DND-41 (cell line): Measurements from ENCODE around the gene CHMP4B.

ENCODE experiments used
- ATAC-seq: fragments of 200-7000 bp; cut with Tn5 transposase; 3 replicates; pipeline ENCODE4 v1.9.1; 2021; ENCODE audit warnings: low read depth; ENCODE audit not compliant: insufficient read depth
- DNase-seq: peaks from one replicate; pipeline ENCODE4 v3.0.0-alpha.2; 2020
- H2AFZ ChIP-seq: 2 replicates; pipeline ENCODE4 v1.6.0; 2012; ENCODE audit warnings: low read depth, low read length
- H3K27ac ChIP-seq: 2 replicates; pipeline ENCODE4 v1.5.1; 2012; ENCODE audit warnings: low read length, inconsistent platforms
- H3K27me3 ChIP-seq: fragments of 200-600 bp; sonication (generic); 2 replicates; pipeline ENCODE4 v1.6.0; 2012; ENCODE audit warnings: low read length, mild to moderate bottlenecking, inconsistent platforms; ENCODE audit not compliant: insufficient read depth, poor library complexity
- H3K36me3 ChIP-seq: 2 replicates; pipeline ENCODE4 v1.5.1; 2012; ENCODE audit warnings: low read length, inconsistent platforms; ENCODE audit not compliant: insufficient read depth
- H3K4me1 ChIP-seq: 2 replicates; pipeline ENCODE4 v1.5.1; 2012; ENCODE audit warnings: mild to moderate bottlenecking, low read length; ENCODE audit not compliant: insufficient read depth
- H3K4me2 ChIP-seq: 2 replicates; pipeline ENCODE4 v1.6.0; 2012; ENCODE audit warnings: mild to moderate bottlenecking, moderate library complexity, low read length, inconsistent platforms; ENCODE audit not compliant: insufficient read depth
- H3K4me3 ChIP-seq, 2 experiments: fragments of 200-600 bp in 1 of 2; shearing (Covaris generic) in 1 of 2; 2 replicates each; pipeline ENCODE4 v1.5.1; 2012 to 2016; ENCODE audit warnings: inconsistent platforms in 2 of 2, low read length in 2 of 2, mild to moderate bottlenecking in 2 of 2, low read depth in 1 of 2, moderate library complexity in 1 of 2
- H3K79me2 ChIP-seq: 2 replicates; pipeline ENCODE4 v1.6.0; 2012; ENCODE audit warnings: low read length, inconsistent platforms; ENCODE audit not compliant: insufficient read depth
- H3K9ac ChIP-seq: 2 replicates; pipeline ENCODE4 v1.6.0; 2012; ENCODE audit warnings: low read depth, mild to moderate bottlenecking, inconsistent platforms, low read length, moderate library complexity
- H3K9me3 ChIP-seq: 2 replicates; pipeline ENCODE4 v1.5.1; 2012; ENCODE audit warnings: low read length, moderate library complexity, mild to moderate bottlenecking, inconsistent platforms; ENCODE audit not compliant: insufficient read depth, severe bottlenecking
- H4K20me1 ChIP-seq: 2 replicates; pipeline ENCODE4 v1.6.0; 2012; ENCODE audit warnings: low read length; ENCODE audit not compliant: insufficient read depth
- EZH2 ChIP-seq: IDR thresholded peaks from 3 replicates; pipeline ENCODE4 v1.6.1; 2012; ENCODE audit warnings: borderline replicate concordance, low read depth, mild to moderate bottlenecking, moderate library complexity, low read length, inconsistent platforms; ENCODE audit not compliant: severe bottlenecking
- TF ChIP-seq, protein P1 (sequence below): IDR thresholded peaks from 2 replicates; pipeline ENCODE4 v1.5.1; 2012; ENCODE audit warnings: borderline replicate concordance, low read length, moderate library complexity, mild to moderate bottlenecking; ENCODE audit not compliant: poor library complexity, severe bottlenecking; ENCODE audit errors: extremely low read depth

The CHMP4B gene

DNA sequence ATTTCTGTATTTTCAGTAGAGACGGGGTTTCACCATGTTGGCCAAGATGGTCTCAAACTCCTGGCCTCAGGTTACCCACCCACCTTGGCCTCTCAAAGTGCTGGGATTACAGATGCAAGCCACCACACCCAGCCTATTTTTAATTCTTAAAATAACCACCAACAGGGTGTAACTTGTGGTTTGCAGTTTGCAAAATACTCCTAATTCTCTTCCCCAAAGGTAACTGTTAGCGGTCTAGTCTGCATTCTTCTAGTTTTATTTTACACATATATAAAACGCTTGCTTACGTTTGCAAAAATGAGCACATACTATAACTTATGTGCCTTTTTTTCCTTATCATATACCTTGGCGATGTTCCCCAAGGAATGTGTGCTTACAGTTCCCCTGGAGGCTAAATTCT lies 25.6 kb upstream of the CHMP4B start:
- no peak for DNase-seq
- Histone ChIP-seq H3K27me3 (no peaks in the 10 kb centered on the region), H3K9me3 (no peaks in the 10 kb centered on the region), H3K4me3 (no peak overlapping the region), H4K20me1 (no peaks in the 10 kb centered on the region), H2AFZ (no peak overlapping the region), H3K79me2 (no peaks in the 10 kb centered on the region), H3K4me2 (no peak overlapping the region), H3K27ac (no peak overlapping the region), H3K9ac (no peak overlapping the region), H3K4me1 (no peaks in the 10 kb centered on the region), H3K36me3 (no peaks in the 10 kb centered on the region)
- no peak for ATAC-seq
- TF ChIP-seq EZH2 = no peak
- TF ChIP-seq, protein P1, sequence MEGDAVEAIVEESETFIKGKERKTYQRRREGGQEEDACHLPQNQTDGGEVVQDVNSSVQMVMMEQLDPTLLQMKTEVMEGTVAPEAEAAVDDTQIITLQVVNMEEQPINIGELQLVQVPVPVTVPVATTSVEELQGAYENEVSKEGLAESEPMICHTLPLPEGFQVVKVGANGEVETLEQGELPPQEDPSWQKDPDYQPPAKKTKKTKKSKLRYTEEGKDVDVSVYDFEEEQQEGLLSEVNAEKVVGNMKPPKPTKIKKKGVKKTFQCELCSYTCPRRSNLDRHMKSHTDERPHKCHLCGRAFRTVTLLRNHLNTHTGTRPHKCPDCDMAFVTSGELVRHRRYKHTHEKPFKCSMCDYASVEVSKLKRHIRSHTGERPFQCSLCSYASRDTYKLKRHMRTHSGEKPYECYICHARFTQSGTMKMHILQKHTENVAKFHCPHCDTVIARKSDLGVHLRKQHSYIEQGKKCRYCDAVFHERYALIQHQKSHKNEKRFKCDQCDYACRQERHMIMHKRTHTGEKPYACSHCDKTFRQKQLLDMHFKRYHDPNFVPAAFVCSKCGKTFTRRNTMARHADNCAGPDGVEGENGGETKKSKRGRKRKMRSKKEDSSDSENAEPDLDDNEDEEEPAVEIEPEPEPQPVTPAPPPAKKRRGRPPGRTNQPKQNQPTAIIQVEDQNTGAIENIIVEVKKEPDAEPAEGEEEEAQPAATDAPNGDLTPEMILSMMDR = no peak

DNA sequence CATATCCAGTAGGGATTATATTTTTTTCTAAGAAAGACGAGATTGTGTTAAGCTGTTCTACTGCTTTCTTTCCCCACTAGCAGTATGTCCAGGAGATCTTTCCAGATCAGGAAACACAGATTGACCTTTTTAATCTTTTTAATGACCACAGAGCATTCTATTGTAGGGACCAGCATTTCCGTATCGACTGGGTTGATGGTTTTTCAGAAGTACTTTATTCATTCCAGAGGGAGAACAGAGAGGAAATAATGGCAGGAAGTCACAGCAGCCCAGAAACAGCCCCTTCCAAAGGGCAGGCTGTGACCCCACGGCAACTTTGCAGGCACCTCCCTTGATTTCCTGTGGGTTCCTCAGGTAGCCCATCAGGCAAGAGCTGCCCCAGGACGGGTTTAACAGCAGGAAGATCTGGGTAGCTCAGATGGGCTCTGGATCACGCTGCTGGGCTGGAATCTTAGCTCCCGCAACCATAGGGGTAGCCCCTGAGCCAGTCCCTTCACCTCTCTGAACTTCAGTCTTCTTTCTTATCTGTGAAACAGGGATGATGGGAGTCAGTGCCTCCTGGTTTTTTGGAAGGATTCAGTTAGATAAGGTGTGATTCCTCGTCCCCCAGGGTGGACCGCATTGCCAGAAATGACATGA lies 23.8 kb upstream of the CHMP4B start:
- no peak overlapping the region for H3K27ac ChIP-seq
- ATAC-seq (no peak), DNase-seq (no peak)
- no peak overlapping the region for H3K4me2 ChIP-seq
- H3K9ac ChIP-seq = no peak overlapping the region
- H3K27me3 ChIP-seq = no peaks in the 10 kb centered on the region
- no peak overlapping the region for H2AFZ ChIP-seq
- no peak overlapping the region for H3K4me3 ChIP-seq
- H3K4me1 ChIP-seq = no peaks in the 10 kb centered on the region
- no peaks in the 10 kb centered on the region for H3K79me2 ChIP-seq
- no peak for TF ChIP-seq EZH2
- TF ChIP-seq, protein P1 = no peak
- no peaks in the 10 kb centered on the region for H3K9me3 ChIP-seq
- no peaks in the 10 kb centered on the region for H4K20me1 ChIP-seq
- H3K36me3 ChIP-seq = no peaks in the 10 kb centered on the region

DNA sequence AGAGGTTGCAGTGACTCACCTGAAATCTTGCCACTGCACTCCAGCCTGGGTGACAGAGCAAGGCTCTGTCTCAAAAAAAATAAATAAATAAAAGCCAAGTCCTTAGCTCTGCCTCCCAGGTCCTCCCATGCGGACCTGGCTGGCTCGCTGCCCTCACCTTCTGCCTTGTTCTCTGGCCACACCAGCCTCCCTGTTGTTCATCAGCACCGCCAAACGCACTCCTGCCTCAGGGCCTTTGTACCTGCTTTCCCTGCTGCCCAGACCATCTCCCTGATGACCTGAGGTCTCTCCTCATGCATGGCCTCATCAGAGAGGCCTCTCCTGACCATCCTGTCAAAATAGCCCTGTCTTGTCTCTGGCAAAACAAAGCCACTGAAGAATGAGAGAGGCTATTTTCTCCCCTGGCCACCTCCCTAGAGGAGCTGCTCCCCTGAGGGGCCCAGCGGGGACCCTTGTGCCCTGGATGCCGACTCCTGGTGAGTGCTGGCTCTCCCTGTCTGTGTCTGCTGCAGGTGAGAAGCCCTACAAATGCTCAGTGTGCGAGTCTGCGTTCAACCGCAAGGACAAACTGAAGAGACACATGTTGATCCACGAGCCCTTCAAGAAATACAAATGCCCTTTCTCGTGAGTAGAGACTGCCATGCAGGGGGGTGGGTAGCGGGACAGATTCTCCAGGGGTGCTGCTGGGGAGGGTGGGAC lies 22.6 kb upstream of the CHMP4B start:
- no peaks in the 10 kb centered on the region for H4K20me1 ChIP-seq
- H3K9ac ChIP-seq = no peak overlapping the region
- H3K4me1 ChIP-seq = no peaks in the 10 kb centered on the region
- H2AFZ ChIP-seq = no peak overlapping the region
- no peak for ATAC-seq
- H3K27me3 ChIP-seq = no peaks in the 10 kb centered on the region
- H3K79me2 ChIP-seq = no peaks in the 10 kb centered on the region
- no peaks in the 10 kb centered on the region for H3K9me3 ChIP-seq
- H3K4me3 ChIP-seq = no peak overlapping the region
- no peak for DNase-seq
- H3K27ac ChIP-seq = no peak overlapping the region
- H3K36me3 ChIP-seq = no peaks in the 10 kb centered on the region
- TF ChIP-seq EZH2 = no peak
- TF ChIP-seq, protein P1 = no peak
- no peak overlapping the region for H3K4me2 ChIP-seq
